Loucy (cell line): Measurements from ENCODE around the gene ECE2.

Experiments
- EZH2phosphoT487 ChIP-seq: fragments of 200-600 bp; IDR thresholded peaks from 2 replicates; pipeline ENCODE4 v1.6.1; 2018; ENCODE audit warnings: antibody characterized with exemption, mild to moderate bottlenecking, moderate library complexity, borderline replicate concordance
- TF ChIP-seq, protein P1 (sequence below): fragments of 200-600 bp; sonication (generic); conservative IDR thresholded peaks from 2 replicates; pipeline ENCODE4 v1.5.1; 2014; ENCODE audit warnings: mild to moderate bottlenecking, antibody characterized with exemption, low read length

DNA sequence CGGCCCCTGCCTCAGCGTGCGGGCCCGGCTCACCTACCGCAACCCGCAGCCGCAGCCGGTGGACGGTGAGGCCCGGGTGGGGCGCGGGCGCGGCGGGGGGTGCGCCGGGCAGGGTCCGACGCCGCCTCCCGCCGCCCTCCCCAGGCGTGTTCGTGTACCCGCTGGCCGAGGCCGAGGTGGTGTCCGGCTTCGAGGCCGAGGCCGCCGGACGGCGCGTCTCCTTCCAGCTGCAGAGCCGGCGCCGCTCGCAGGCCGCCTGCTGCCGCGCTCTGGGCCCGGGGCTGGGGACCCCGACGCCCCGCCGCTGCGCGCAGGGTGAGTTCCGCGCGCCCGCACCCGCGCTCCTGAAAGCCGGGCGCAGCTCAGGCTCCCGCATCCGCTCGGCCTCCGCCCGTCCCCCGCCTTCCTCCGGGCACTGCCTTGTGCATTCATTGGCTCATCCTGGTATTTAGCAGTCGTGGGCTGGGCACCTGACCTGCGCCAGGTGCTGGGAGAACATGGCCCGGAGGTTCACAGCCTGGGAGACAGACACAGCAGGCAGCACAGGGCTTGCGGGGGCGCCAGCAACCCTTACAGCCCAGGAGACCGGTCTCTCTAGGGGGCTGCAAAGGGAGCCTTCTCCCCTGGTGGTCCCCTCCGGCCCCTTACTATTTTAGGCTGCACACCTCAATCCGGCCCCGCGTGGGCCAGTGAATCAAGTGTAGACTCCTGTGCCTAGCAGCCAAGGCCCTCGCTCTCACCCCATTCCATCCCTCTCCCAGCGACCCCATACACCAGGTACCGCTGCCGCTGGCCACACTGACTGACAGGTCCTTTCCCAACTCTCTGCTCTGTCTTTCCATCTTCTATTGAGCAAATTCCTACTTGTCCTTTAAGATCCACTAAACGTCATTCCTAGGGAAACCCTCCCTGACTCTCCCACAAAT lies 45.0 kb upstream of the ECE2 start:
- TF ChIP-seq, protein P1, sequence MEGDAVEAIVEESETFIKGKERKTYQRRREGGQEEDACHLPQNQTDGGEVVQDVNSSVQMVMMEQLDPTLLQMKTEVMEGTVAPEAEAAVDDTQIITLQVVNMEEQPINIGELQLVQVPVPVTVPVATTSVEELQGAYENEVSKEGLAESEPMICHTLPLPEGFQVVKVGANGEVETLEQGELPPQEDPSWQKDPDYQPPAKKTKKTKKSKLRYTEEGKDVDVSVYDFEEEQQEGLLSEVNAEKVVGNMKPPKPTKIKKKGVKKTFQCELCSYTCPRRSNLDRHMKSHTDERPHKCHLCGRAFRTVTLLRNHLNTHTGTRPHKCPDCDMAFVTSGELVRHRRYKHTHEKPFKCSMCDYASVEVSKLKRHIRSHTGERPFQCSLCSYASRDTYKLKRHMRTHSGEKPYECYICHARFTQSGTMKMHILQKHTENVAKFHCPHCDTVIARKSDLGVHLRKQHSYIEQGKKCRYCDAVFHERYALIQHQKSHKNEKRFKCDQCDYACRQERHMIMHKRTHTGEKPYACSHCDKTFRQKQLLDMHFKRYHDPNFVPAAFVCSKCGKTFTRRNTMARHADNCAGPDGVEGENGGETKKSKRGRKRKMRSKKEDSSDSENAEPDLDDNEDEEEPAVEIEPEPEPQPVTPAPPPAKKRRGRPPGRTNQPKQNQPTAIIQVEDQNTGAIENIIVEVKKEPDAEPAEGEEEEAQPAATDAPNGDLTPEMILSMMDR, result no peak
- TF ChIP-seq EZH2phosphoT487, result no peak
